Activated CD4-positive, alpha-beta T cell treated with anti-CD3 and anti-CD28 coated beads, Interleukin-2, amount 50 U/mL, for 48 hours (primary cell): ENCODE results near the gene FMO5.
"Not testable (repeated sequence)": the region's sequence is repeated elsewhere in the genome, so short reads cannot be mapped to it uniquely, and the experiment has no call there.

Experiments used
- DNase-seq, 2 experiments: peaks; one replicate each; pipeline ENCODE4 v3.0.0-alpha.2; 2020

Gene FMO5

DNA sequence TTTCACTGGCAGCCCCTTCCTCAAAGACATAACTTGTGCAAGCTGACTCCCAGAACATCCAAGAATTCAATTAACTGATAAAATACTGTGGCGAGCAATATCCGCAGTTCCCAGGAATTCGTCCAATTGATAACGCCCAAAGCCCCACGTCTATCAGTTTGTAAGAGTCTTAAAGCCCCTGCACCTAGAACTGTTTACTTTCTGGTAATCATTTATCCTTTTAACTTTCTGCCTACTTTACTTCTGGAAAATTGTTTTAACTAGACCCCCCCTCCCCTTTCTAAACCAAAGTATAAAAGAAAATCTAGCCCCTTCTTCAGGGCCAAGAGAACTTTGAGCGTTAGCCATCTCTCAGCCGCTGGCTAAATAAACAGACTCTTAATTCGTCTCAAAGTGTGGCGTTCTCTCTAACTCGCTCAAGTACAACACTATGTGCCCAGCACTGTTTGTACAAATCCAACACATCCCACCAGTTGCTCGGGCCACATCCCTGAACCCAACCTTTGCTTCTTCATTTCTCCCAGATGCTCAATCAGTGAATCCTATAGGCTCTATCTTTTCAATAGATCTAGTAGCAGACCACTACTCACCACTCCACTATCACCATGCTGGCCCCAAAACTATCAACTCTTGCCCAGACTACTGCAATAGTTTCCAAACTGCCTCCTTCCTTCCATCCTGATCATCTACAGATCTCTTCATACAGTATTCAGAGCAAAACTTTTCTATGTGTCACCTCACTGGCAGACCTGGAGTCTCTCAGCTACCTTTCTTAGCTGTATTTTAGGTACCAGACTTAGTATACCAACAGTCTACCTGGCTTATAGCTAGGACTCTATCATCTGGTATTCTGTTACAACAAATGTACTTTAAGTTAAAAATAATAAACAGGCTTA lies 14.0 kb upstream of the FMO5 start:
- no peak for DNase-seq

DNA sequence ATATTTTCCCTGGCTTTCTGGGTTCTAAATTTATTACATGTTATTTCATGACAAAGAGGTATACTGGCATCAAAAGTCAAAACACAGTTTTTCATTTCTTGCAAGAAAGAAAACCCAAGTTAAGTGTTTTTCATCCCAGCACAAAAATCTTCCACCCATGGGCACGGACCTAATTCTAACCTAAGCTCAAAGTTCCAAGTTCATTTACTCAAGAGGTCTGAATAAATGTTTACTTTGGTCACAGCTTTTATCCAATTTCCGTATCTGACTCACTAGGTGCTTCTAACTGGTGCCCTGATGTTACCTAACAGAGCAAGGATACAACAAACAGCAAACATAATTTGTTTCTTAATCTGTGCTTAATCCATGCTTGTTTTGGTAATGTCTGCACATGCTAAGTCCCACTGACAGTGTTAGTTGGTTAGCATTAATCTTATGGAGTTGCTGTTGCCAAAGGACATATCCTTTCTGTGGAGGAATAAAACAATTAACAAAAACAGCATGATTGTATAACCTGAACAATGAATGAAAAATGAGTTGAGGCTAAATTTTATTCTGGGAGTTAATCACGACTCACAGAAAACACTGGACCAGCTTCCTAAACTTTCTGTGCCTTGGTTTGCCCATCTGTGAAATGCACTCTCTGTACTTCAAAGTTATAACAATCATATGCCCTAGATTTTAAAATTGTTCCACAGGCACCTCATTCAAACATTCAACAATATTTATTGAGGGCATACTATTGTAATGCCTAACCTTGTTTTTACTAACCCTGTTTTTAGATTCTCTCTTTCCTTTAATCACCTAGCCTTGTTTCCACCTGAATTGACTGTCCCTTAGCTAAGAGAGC lies 13.1 kb upstream of the FMO5 start:
- no peak for DNase-seq

- DNase-seq = no peak
These were observed 12.0 kb upstream of the FMO5 start for GRCh38 chr1:147236959-147237791.

GRCh38 chr1:147236448-147236847 lies 11.3 kb upstream of the FMO5 start:
- DNase-seq = no peak

GRCh38 chr1:147235822-147236221 lies 10.7 kb upstream of the FMO5 start:
- no peak for DNase-seq

DNA sequence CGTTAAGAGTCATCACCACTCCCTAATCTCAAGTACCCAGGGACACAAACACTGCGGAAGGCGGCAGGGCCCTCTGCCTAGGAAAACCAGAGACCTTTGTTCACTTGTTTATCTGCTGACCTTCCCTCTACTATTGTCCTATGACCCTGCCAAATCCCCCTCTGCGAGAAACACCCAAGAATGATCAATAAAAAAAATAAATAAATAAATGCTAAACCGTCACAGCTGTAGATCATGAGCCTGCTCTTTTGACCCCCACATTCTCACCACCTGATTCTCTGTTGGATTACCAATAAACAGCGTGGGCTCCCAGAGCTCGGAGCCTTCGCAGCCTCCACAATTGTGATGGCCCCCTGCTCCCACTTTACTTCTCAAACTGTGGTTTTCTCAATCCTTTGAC lies 8.8 kb upstream of the FMO5 start:
- DNase-seq = not testable (repeated sequence)

GRCh38 chr1:147231032-147231431 lies 5.9 kb upstream of the FMO5 start:
- DNase-seq = not testable (repeated sequence)

GRCh38 chr1:147223740-147224615 lies 1.2 kb downstream of the FMO5 start:
- no peak for DNase-seq

DNA sequence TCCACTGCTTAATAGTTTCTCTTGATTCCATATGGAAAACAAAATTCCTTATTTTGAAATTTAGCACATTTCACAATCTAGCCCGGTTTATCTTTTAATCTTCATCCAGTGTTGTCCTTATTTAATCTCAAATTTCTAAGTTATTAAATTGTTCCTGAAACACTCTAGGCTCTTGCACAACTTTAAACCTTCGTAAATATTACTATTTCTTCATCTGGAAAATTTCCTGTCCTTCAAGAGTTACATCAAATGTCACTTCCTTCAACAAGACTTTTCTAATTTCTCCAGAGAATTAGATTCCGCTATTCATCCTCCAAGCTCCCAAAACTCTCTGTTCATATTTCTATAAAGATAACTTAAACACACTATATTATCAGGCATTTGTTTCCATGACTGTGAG lies 6.5 kb downstream of the FMO5 start:
- no peak for DNase-seq

DNA sequence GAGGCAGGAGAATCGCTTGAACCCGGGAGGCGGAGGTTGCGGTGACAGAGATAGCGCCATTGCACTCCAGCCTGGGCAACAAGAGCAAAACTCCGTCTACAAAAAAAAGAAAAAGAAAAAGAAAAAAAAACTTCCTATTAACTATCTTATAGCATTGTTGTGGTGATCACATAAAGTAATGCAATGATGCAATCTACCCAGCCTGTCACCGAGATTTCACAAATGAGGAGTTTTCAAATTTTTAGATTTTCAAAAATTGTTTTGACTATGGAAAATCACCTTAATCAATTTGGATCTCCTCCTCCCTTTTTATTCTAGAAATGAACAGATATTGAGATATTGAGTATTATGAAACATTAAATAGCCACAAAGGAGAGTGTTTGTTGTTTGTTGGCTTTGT lies 8.0 kb downstream of the FMO5 start:
- DNase-seq = no peak

DNA sequence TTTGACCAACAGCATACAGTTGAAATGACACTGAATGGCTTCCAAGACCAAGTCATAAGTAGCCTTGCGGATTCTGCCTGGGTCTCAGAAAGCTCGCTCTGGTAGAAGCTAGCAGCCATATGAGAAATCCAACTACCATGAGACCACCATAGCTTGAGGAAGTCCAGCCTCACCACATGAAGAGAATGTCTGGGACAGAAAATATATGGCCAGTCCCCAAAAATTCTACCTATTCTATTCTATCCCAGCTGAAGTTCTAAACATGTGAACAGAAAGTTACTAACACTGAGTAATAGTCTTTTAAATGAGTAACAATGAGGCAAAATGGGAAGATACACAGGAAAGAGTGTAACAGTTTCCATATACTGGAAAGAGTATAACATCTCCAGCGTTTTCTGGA lies 9.0 kb downstream of the FMO5 start:
- DNase-seq = no peak

GRCh38 chr1:147215540-147215916 lies 9.6 kb downstream of the FMO5 start:
- no peak for DNase-seq

DNA sequence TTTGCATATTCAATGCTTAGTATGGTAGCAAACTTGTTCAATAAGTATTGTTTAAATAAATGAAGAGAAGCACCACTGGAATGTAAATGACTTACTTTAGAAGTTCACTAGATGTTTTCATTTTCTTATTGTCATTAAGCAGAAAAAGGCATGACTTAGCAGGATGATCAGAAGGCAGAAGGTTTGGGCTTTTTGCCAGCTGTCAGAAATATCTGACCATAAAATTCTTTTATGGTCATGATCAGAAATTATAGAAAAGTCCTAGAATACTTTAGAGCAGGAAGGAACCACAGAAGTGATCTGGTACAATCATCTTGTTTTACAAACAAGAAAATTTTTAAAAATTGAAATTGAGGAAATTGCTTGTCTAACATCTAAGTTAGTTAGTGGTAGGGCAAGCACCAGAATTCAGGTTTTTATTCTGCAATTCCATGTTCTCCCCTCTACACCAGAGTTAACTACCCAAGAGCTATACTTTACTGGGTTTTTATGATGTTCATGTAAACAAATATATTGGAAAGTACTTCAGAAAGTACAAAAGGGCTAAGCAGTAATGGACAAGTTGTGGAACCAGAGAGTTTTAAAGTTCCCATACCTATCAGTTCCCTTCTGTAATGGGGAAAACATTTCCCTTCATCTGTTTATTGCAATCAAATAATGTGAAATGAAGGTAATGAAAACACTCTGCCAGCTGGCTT lies 10.1 kb downstream of the FMO5 start:
- no peak for DNase-seq

- no peak for DNase-seq
These were observed 10.8 kb downstream of the FMO5 start for GRCh38 chr1:147214325-147214724.

GRCh38 chr1:147213271-147213670 lies 11.9 kb downstream of the FMO5 start:
- no peak for DNase-seq

- DNase-seq = no peak
These were observed 13.6 kb downstream of the FMO5 start for GRCh38 chr1:147211577-147211976.

DNA sequence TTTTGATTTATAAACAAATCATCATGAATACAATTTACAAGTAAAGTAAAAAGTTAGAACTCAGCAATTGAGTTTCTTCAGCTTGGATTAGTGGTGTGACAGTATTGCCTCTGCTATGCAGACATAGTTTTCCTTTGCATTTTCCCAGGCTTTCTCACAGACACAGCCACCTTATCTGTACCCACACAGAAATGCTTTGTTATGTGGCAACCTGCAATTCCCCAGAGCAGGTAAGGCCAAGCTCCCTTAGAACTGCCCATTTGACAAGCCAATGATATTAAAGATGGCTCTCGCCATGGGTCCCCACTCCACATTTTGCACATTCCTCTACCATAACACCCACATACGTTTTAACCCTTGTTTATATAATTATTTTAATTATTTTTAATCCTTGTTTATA lies 14.2 kb downstream of the FMO5 start:
- DNase-seq = no peak

DNA sequence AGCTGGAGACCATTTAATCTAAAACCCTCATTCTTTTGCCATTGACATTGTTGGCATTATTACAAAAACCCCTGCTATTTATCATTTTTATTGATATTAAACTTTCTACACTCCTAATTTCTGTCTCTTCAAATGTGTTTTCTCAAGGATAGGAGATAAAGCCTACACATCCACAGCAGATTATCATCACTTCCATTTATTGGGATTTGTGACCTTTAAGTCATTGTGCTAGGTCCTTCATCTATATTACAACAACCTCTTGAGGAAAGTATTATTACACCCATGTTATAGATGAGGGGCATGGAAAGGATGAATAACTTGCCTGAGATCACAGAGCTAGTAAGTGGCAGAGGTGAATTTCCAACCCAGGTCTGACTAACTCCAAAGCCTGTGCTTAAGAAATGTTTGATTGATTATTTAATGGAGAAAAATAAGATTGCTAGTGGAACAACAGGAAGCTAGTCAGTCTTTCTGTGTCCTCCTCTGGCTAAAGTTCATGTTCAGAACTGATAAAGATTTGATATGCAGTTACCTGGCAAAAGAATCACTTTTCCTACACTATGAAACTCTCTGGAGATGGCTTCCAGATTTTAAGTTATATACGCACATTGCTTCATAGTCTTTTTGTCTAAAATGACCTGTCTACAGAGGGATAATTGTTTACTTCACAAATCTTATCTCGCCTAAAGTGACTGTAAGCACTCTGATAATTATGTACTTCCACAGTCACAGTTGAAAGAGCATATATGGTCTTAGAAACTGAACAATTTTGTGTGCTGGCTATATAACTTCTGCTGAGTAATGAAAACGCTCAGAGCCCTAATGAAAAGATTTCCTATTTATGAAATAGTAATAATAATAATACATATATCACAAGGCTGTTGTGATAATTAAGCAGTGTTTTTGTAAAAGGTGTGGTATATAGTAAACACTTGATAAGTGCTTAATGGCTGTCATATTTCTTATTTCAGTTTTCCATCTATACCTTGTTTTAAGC lies 15.0 kb downstream of the FMO5 start:
- no peak for DNase-seq

- DNase-seq = no peak
These were observed 16.5 kb downstream of the FMO5 start for GRCh38 chr1:147208619-147209018.

DNA sequence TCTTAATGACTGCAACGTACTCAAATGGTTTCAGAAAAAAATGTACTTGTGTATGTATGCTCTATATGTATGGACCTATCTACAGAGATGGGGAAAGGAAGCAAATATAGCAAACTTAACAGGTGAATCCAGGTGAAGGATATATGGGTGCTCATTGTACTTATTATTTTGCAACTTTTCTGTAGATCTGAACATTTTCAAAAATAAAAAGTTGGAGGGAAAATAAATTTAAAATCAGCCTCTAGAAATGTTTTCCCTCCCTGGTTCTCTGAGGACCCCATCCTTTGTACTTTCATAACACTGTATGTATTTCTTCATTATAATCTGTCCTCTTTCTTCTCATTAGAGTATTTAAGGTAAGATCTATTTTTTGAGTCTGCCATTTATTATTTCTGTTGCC lies 17.9 kb downstream of the FMO5 start:
- no peak for DNase-seq
